Measurements from ENCODE around the gene MNAT1. TPM values are rescaled to one million over a fixed set of nuclear protein-coding genes. Genes with fewer than 3 reads are reported as not detected.
A peak's percentile ranks its signal among the peaks of the same experiment; 100 is the strongest.

Gene MNAT1
- total RNA-seq, 1 experiment from 2014 or later, result 79.7 TPM

- no peak for DNase-seq
- H3K4me1 ChIP-seq (replicated peaks; ENCODE audit: insufficient read depth), result peaks cover 8% of the 10 kb centered on the region
- intact Hi-C loops (cut with micrococcal nuclease; ENCODE audit: unreplicated experiment), result no loop called here
- no peaks in the 10 kb centered on the region for H4K20me1 ChIP-seq (ENCODE audit: insufficient read depth)
- ChIA-PET POLR2A (ENCODE audit: unreplicated experiment) (no interaction called here), CTCF (no interaction called here)
- no peaks in the 10 kb centered on the region for H3K9me2 ChIP-seq (ENCODE audit: insufficient read depth)
- no peaks in the 10 kb centered on the region for H3K9me3 ChIP-seq (ENCODE audit: insufficient read depth, low read depth)
- no peak overlapping the region for H3K27ac ChIP-seq
- no peak overlapping the region for H3K4me2 ChIP-seq
- H3F3A ChIP-seq (ENCODE audit: insufficient read depth, low read depth), result peaks cover 4% of the 10 kb centered on the region; the same call in 1 of the 2 replicates
- H3K4me3 ChIP-seq, result no peak overlapping the region
- H3K27me3 ChIP-seq (ENCODE audit: insufficient read depth, low read depth), result no peaks in the 10 kb centered on the region
- H3K36me3 ChIP-seq (ENCODE audit: low read depth), result no peaks in the 10 kb centered on the region
- no peaks in the 10 kb centered on the region; the same call in 1 of the 2 replicates for H3K79me2 ChIP-seq (ENCODE audit: low read depth)
- no peak overlapping the region for H2AFZ ChIP-seq
- no TSS peak for BruUV-seq (replicated peaks)
- TF ChIP-seq EZH2 (IDR thresholded peaks at IDR 0.05; ENCODE audit: low read depth) (no peak), CTCF (conservative IDR thresholded peaks at IDR 0.05) (no peak)
Measured at GRCh38 chr14:60856111-60856510, 121.5 kb downstream of the MNAT1 start.

- no peak overlapping the region for H3K4me3 ChIP-seq
- H4K20me1 ChIP-seq (ENCODE audit: insufficient read depth), result no peaks in the 10 kb centered on the region
- no peaks in the 10 kb centered on the region for H3K36me3 ChIP-seq (ENCODE audit: low read depth)
- H3K79me2 ChIP-seq (ENCODE audit: low read depth), result peaks cover 12% of the 10 kb centered on the region; the same call in 1 of the 2 replicates
- peaks cover 32% of the 10 kb centered on the region for H3K4me1 ChIP-seq (replicated peaks; ENCODE audit: insufficient read depth)
- H3K27me3 ChIP-seq (ENCODE audit: insufficient read depth, low read depth), result no peaks in the 10 kb centered on the region
- no TSS peak for BruUV-seq (replicated peaks)
- DNase-seq, result no peak
- ChIA-PET CTCF (no interaction called here), POLR2A (ENCODE audit: unreplicated experiment) (no interaction called here)
- H3K27ac ChIP-seq, result no peak overlapping the region
- no peak overlapping the region for H3K4me2 ChIP-seq
- H3F3A ChIP-seq (ENCODE audit: insufficient read depth, low read depth), result peaks cover 13% of the 10 kb centered on the region; the same call in 1 of the 2 replicates
- H2AFZ ChIP-seq, result no peak overlapping the region
- intact Hi-C loops (cut with micrococcal nuclease; ENCODE audit: unreplicated experiment), result no loop called here
- no peaks in the 10 kb centered on the region for H3K9me2 ChIP-seq (ENCODE audit: insufficient read depth)
- no peaks in the 10 kb centered on the region for H3K9me3 ChIP-seq (ENCODE audit: insufficient read depth, low read depth)
- no peak for TF ChIP-seq CTCF (conservative IDR thresholded peaks at IDR 0.05)
- TF ChIP-seq EZH2 (IDR thresholded peaks at IDR 0.05; ENCODE audit: low read depth), result no peak
Measured at GRCh38 chr14:60859525-60859924, 125.0 kb downstream of the MNAT1 start.

GRCh38 chr14:60861545-60862140 is 127.1 kb downstream of the MNAT1 start:
- DNase-seq, result no peak
- no peaks in the 10 kb centered on the region for H3K9me2 ChIP-seq (ENCODE audit: insufficient read depth)
- POLR2A ChIA-PET (ENCODE audit: unreplicated experiment), result interaction anchor here (0.6 to 0.7 kb wide), 2 partner anchors 138 to 312 kb away, joined by 3 to 12 read pairs; partner anchors contain the start of gene SIX4
- H3K9me3 ChIP-seq (ENCODE audit: insufficient read depth, low read depth), result no peaks in the 10 kb centered on the region
- peaks cover 13% of the 10 kb centered on the region; the same call in 1 of the 2 replicates for H3F3A ChIP-seq (ENCODE audit: insufficient read depth, low read depth)
- CTCF ChIA-PET, result no interaction called here
- no peaks in the 10 kb centered on the region for H3K36me3 ChIP-seq (ENCODE audit: low read depth)
- TF ChIP-seq EZH2 (IDR thresholded peaks at IDR 0.05; ENCODE audit: low read depth), result no peak
- TF ChIP-seq CTCF (conservative IDR thresholded peaks at IDR 0.05), result no peak
- no peaks in the 10 kb centered on the region for H4K20me1 ChIP-seq (ENCODE audit: insufficient read depth)
- peak overlapping the region; percentile 49 for H3K27ac ChIP-seq
- no peaks in the 10 kb centered on the region for H3K27me3 ChIP-seq (ENCODE audit: insufficient read depth, low read depth)
- no TSS peak for BruUV-seq (replicated peaks)
- H3K4me2 ChIP-seq, result peak overlapping the region; percentile 60
- H2AFZ ChIP-seq, result no peak overlapping the region
- peaks cover 32% of the 10 kb centered on the region for H3K4me1 ChIP-seq (replicated peaks; ENCODE audit: insufficient read depth)
- H3K79me2 ChIP-seq (ENCODE audit: low read depth), result peaks cover 12% of the 10 kb centered on the region; the same call in 1 of the 2 replicates
- intact Hi-C loops (cut with micrococcal nuclease; ENCODE audit: unreplicated experiment), result loop anchor here (1.0 to 10.0 kb wide), 3 partner anchors 137 to 391 kb away; partner anchors contain the start of gene SIX4
- peak overlapping the region; percentile 4; the same call in 1 of the 2 replicates for H3K4me3 ChIP-seq

Measured in PC-9 (cell line).